Stimulated activated CD4-positive, alpha-beta T cell treated with anti-CD3 and anti-CD28 coated beads, Interleukin-4, amount 100 ng/mL, for 4 hours (primary cell): ENCODE results near the gene COL8A2.
"Not testable (repeated sequence)": the region's sequence is repeated elsewhere in the genome, so short reads cannot be mapped to it uniquely, and the experiment has no call there.

Source experiments
- DNase-seq, 2 experiments: peaks; one replicate each; pipeline ENCODE4 v3.0.0-alpha.2; 2020

The COL8A2 gene

DNA sequence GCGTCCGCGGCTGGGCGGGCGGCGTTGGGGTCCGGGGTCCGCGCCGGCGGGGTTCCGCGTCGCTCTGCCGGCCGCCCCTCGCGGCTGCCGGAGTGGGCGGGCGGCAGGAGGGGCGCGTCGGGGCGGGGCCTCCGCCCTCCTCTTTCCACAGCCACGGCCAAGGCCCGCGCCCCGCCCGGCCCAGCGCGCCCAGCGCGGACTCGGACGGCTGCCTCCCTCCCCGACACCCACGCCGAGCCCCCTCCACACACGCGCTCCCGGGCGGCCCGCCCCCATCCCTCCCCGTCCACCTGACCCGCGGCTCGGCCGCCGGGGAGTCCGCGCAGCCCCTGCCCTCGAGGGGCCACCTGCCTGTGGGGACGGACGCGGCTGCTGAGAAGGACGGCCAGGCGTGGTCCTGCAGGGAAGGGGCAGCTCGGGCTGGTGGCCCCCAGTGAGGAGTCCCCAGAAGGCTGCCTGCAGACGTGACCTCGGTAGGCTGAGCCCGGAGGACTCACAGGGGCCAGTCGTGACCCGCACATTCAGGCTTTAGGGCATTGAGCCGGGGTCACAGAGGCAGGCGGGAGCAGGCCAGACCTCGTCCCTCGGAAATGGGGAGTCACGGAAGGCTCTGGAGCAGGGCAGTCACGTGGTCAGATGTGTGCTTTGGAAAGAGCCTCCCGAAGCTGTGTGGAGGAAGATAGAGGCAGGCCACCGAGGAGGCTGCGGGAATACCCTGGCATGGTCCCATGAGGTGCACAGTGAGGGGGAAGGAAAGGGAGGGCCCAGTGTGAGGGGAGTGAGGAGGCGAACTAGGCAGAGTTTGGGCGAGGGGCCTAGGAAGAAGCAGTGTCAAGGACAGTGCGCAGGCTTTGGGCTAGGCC, at the start of gene COL8A2:
Gene COL8A2 (minus strand): TSS at position 94 of the 863 bp plus-strand sequence. CDS start 24,980 bp downstream, outside the sequence.
- DNase-seq, result no peak

DNA sequence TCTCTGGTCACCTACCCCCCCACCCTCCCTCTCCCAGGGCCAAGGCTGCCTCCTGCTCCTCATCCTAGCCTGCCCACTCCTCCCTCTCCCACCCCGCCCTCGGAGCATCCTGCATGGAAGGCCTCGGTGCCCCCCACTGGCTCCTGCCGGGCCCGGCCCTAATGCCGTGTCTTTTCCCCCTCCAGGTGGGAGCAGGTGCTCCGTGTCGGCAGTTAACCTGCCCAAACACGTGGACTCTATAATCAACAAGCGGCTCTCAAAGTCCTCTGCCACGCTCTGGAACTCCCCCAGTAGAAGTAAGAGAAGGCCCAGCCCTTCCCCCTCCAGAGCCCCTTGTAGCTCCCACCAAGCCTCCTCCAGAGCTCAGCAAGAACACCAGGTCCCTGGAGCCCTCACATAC, 49.7 kb upstream of the COL8A2 start:
- DNase-seq, result no peak

DNA sequence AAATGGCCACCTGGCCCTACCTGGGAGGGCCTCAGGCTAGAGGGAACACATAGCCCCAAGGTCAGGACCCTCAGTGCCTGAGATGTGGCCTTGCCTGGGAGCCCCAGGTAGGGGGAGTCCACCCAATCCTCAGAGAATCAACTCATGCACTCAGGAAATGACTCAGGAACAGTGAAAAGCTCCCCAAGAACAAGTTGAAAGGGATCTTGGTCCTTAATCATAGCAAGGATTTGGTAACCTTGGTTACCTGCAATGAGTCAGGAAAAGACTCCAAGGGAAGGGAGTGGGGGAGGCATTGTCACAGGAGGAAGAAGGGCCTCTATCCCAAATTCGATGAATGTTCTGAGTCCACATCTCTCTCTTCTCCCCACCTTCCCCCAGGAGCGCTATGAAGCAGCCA, 48.0 kb upstream of the COL8A2 start:
- DNase-seq, result no peak

- no peak for DNase-seq
These were observed 47.2 kb upstream of the COL8A2 start for GRCh38 chr1:36172017-36172747.

GRCh38 chr1:36170643-36171412, 45.8 kb upstream of the COL8A2 start:
- DNase-seq, result no peak

- no peak for DNase-seq
These were observed 43.5 kb upstream of the COL8A2 start for GRCh38 chr1:36168514-36168913.

GRCh38 chr1:36166938-36167905, 42.2 kb upstream of the COL8A2 start:
- no peak for DNase-seq

DNA sequence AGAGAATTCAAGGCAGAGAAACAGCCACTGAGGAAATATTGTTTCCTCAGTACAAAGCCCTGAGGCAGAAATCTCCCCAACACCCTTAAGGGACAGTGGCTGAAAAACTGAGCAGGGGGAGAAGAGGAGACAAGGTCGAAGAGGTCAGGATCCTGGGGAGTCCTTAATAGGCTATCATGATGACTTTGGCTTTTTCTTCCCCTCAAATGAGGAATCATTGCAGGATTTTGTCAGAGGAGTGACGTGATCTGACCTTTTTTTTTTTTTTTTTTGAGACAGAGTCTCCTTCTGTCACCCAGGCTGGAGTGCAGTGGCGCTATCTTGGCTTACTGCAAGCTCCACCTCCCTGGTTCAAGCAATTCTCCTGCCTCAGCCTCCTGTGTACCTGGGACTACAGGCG, 41.1 kb upstream of the COL8A2 start:
- no peak for DNase-seq

DNA sequence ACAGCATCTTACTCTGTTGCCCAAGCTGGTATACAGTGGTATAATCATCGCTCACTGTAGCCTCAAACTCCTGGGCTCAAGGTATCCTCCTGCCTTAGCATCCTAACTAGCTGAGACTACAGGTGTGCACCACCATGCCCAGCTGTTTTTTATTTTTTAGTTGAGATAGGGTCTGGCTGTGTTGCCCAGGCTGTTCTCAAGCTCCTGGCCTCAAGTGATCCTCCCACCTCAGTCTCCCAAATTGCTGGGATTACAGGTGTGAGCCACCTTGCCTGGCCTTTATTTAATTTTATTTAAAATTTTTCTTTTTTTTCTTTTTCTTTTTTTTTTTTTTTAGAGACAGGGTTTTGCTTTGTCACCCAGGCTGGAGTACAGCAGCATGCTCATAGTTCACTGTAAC, 40.1 kb upstream of the COL8A2 start:
- no peak for DNase-seq

GRCh38 chr1:36164361-36164760, 39.3 kb upstream of the COL8A2 start:
- DNase-seq, result no peak

DNA sequence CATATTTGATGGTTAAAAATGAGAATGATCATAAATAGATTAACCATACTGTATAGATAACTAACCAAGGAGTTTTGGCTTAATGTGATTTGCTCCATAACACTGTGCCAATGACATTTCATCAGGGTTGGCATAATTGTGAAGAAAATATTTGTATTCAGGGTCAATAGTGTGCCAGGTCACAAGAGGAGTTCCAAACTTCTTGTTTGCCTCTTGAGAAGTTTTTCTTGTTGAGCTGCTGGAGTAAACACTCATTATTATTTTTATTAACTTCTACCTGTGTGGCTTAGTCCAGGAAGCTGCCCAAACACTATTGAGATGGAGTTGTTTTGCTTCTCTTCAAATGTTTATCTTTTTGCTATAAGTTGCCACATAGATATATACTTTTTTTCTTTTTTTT, 38.4 kb upstream of the COL8A2 start:
- no peak for DNase-seq

GRCh38 chr1:36162680-36163239, 37.7 kb upstream of the COL8A2 start:
- DNase-seq, result no peak

DNA sequence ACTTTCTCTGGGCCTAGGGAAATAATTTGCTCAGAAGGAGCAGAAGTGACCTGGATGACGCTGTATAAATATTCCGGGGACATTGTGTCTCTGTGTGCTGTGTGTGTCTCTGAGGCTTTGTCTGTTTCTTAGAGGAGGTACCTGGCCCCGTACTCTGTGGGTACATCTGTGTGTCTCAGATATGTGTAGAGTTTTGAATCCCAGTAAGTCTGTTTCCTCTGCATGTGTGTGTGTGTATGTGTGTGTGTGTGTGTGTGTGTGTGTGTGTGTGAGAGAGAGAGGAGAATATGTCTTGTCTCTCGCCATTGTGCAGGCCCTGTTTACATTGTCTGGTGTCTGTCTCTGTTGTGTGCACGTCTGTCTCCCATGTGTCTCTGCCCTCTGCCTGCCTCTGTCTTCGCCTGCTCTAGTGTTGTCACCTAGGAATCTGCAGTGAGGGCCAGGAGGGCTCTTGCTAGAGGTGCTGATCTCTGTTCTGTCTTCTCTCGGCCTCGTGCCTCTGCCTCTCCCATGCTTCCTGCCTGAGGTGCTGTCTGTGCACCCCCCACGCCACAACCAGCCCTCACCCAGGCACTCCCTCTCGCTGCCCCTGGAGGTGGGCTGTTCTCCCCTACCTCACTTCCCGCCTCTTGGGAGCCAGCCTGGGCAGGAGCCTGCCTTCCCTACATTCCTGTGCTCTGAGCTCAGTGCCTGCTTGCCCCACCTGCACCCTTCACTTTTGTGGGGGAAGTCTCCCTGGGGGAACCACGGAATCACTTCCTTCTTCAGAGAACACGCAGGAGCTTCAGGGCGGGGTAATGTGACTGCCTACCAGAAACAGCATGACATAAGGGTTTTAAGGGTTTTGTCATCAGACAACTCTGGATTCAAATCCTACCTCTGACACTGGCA, 36.9 kb upstream of the COL8A2 start:
- DNase-seq, result peak in 1 of 2 experiments; percentile 44

- DNase-seq, result peak in 1 of 2 experiments; percentile 39
These were observed 36.0 kb upstream of the COL8A2 start for GRCh38 chr1:36160949-36161485.

DNA sequence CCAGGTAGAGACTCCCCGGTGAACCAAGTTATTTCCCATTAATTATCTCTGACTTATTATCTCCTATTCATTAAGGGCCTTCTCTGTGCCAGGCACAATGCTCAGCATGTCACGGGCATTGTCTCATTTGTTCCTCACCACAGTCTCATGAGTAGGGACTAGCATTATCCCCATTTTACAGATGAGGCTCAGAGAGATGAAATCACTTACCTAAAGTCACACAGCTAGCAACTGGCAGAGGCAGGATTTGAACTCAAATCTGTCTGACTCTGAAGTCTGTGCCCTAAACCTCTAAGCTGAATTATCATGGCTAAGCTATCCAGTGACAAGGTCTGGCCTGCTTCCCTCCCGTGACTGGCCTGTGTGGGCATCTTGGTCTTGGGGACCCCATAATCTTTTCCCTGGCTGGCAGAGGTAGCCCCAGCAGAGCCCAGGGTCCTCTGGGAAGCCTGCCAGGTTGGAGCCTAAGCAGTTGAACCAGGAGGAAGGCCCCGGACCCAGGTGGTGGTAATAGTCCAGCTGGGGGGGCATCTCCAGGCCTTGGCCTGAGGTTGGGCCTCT, 35.4 kb upstream of the COL8A2 start:
- no peak for DNase-seq

DNA sequence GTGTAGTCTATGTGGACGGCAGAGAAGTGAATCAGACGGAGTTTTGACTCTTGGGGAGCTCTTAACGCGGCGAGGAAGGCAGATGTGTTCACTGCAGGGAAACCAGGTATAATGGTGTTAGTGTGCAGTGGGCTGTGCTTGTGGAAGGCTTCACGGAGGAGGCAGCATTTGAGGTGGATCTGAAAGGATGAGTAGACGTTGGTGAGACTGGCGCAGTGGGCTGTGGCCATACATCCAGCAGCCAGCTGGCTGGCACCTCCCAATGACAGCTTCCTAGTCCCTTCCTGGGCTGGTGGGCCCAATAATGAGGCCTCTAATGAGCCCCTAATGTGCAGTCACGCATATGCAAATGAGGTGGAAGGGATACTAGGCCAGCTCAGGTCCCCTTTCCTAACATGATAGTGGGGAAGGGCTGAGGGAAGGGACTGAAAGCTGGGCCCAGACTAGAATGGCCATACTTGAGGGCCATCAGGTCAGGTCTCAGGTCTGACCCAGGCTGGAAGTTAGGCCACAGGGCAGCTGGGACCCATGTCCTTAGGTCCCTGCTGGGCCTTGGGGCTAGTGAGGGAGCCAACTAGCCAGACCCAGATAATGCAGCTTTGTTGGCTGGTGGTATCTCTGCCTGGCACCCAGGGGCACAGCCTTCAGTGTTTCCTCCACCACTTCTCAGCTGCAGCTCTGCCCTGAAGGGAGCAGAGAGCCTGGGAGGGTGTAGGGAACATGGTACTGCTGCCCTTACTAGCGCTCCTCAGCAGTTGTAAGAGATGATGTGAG, 34.8 kb upstream of the COL8A2 start:
- no peak for DNase-seq

- not testable (repeated sequence) for DNase-seq
These were observed 33.8 kb upstream of the COL8A2 start for GRCh38 chr1:36158827-36159252.

- no peak for DNase-seq
These were observed 33.2 kb upstream of the COL8A2 start for GRCh38 chr1:36157973-36158826.
